GM21825 (cell line): Measurements from ENCODE around the gene SPATS2.
A peak's percentile ranks its signal among the peaks of the same experiment; 100 is the strongest.
"Not testable (repeated sequence)": the region's sequence is repeated elsewhere in the genome, so short reads cannot be mapped to it uniquely, and the experiment has no call there.

Source experiments
- ATAC-seq: cut with Tn5 transposase; IDR thresholded peaks from one replicate; pipeline ENCODE4 v1.9.1; 2021; ENCODE audit warnings: mild to moderate bottlenecking, moderate library complexity; ENCODE audit not compliant: unreplicated experiment

SPATS2 gene

DNA sequence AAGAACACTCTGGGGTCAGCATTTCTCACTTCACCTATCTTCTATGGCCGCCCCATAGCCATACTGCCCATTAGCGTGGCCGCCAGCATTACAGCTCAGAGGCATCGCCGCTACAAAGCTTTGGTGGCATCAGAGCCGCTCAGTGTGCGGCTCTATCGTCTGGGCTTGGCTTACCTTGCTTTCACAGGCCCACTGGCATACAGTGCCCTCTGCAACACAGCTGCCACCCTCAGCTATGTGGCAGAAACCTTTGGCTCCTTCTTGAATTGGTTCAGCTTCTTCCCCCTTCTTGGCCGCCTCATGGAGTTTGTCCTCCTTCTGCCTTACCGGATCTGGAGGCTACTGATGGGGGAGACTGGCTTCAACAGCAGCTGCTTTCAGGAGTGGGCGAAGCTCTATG lies 18.0 kb upstream of the SPATS2 start:
- no peak for ATAC-seq

DNA sequence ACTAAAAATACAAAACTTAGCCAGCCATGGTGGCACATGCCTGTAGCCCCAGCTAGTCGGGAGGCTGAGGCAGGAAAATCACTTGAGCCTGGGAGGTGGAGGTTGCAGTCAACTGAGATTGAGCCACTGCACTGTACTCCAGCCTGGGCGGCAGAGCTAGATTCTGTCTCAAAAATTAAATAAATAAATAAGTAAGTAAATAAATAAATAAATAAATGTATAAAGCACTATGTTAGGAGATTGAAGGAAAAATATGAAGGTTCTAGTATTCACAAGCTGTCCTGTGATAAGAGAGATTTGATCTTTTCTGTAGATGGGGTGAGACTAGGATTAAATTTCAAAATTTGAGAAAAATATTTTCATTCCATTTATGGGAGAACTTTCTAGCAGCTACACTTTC lies 14.9 kb upstream of the SPATS2 start:
- no peak for ATAC-seq

DNA sequence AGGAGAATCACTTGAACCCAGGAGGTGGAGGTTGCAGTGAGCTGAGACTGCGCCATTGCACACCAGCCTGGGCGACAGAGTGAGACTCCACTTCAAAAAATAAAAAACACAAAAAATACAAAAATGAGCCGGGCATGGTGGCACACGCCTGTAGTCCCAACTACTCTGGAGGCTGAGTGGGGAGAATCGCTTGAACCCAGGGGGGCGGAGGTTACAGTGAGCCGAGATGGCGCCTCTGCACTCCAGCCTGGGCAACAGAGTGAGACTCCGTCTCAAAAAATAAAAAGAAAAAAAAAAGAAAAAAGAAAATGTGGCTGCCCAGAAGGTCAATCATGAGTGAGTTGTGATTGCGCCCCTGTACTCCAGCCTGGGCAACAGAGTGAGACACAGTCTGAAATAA lies 11.3 kb upstream of the SPATS2 start:
- ATAC-seq = no peak

- ATAC-seq = no peak
These were observed 10.1 kb upstream of the SPATS2 start for GRCh38 chr12:49357103-49357678.

- ATAC-seq = no peak
These were observed 8.7 kb upstream of the SPATS2 start for GRCh38 chr12:49358483-49359141.

DNA sequence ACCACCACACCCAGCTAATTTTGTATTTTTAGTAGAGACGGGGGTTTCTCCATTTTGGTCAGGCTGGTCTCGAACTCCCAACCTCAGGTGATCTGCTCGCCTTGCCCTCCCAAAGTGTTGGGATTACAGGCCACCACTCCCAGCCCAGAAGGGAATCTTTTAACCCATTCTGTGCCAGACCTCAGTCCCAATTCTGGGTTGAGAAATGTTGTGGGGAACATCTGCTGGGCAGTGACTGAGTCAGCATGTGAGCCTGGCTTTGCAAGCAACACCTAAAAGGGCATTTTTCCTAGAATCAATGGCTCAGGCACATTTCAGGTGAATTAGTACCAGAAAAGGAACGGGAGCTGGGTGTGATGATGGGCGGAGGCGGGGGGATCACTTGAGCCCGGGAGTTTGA lies 7.6 kb upstream of the SPATS2 start:
- ATAC-seq = no peak

GRCh38 chr12:49362077-49362476 lies 5.2 kb upstream of the SPATS2 start:
- no peak for ATAC-seq

- ATAC-seq = no peak
These were observed 2.3 kb upstream of the SPATS2 start for GRCh38 chr12:49364989-49365388.

- no peak for ATAC-seq
These were observed 1.7 kb upstream of the SPATS2 start for GRCh38 chr12:49365542-49365941.

- ATAC-seq = peak; percentile 1
These were observed 1.1 kb upstream of the SPATS2 start for GRCh38 chr12:49366096-49366651.

GRCh38 chr12:49366652-49367380 lies 446 bp upstream of the SPATS2 start:
- peak; percentile 56 for ATAC-seq

DNA sequence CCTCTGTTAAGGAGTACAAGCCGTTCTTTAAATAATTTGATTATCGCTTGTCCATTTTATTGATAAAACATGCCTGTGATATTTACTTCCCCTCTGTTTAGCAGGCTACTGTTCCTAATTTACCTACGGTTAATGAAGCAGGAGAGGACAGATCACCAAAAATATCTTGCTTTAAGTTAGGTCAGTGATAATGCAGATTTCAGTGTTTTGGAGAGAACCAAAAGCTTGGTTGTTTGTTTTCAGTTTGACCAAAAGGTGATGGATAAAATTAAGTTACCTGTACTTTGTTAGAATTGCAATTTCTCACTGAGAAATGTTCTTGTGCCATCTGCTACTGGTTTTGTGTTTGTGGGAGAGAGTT lies 958 bp downstream of the SPATS2 start:
- no peak for ATAC-seq

GRCh38 chr12:49369411-49370145 lies 2.3 kb downstream of the SPATS2 start:
- ATAC-seq = peak; percentile 43

GRCh38 chr12:49370539-49370938 lies 3.3 kb downstream of the SPATS2 start:
- no peak for ATAC-seq

DNA sequence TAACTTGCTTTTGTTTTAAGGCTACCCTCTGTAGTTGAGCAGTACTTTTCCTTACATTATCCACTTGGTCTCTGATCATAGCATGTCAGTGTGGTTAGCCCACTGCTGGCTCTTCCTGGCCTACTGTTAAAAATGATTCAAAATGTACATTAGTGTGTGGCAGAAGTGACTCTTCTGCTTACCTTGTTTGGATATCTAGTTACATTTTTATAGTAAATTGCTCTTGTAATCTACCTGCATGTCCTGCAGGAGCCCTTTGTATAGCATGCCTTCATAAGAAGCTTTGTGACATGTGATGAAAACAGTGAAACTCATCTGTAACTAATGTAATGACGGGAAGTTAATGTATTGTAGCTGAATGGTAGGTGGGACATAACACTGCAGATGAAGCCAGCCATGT lies 8.1 kb downstream of the SPATS2 start:
- ATAC-seq = no peak

DNA sequence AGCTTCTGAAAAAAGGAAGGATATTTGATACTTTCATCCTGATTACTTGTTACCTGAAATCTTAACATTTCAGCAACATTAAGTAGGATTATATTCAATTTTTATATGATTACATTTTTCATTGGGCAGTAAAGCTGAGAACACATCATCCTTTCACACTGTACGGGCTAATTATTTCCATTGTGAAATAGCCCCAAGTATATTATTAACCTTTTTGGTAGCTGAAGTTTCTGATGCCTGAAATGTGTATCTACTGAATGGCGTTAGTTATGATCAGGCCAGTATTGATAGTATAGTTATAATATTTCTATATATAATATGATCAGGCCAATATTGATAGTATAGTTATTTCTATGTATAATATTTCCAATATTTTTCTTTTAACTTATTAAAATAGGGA lies 10.1 kb downstream of the SPATS2 start:
- ATAC-seq = no peak

DNA sequence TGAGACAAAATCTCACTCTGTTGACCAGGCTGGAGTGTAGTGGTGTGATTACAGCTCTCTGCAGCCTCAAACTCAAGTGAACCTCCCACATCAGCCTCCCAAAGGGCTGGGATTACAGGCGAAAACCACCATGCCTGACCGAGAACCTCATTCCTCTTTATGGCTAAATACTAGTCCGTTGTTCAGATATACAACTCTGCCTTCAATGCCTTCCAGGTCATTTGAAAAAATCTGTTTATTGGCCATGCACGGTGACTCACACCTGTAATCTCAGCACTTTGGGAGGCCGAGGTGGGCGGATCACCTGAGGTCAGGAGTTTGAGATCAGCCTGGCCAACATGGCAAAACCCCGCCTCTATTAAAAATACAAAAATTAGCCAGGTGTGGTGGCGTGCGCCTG lies 12.9 kb downstream of the SPATS2 start:
- not testable (repeated sequence) for ATAC-seq

- ATAC-seq = no peak
These were observed 21.6 kb downstream of the SPATS2 start for GRCh38 chr12:49388682-49389386.

DNA sequence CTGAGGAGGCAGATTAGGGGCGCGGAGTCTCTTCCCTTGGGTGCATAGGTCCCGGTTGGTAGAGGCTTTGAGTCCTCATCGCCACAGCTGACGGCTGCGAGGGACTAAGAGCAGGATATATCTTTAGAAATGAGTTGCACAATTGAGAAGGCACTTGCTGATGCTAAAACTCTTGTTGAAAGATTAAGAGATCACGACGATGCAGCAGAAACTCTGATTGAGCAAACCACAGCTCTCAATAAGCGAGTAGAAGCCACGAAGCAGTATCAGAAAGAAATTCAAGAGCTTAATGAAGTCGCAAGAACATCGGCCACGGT lies 22.1 kb downstream of the SPATS2 start:
- ATAC-seq = no peak

DNA sequence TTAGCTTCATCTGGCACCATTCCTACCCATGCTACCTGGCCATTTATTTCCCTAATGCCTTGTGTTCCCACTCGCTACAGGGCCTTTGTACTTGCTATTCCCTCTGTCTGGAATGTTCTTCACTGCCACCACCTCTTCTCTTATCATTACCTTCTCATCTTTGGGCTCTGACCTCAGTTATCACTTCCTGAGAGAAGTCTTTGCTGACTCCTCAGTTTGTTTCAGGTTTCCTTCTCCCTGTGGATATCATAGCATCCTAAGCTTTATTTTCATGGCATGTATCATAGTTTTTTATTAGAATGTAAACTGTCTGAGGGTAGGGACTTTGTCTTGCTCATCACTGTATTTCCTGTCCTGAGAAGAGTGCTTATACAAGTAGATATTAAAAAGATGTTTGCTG lies 29.7 kb downstream of the SPATS2 start:
- ATAC-seq = no peak

DNA sequence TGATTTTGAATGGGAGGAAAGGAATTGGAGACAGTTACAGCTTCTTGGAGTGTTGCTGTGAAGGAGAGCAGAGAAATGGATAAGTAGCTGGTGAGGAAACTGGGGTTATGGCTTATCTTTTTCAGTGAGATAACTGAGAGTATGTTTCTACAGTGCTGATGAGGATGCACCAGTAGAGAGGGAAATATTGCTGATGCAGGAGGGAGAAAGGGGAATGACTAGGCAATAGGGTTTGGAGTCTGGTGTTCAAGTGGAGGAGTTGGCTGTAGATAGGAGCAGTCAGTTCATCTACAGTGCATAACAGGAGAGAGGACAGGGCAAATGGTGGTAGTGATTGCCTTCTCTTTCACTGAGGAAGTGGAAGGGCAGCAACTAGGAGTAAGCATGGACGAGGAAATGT lies 33.0 kb downstream of the SPATS2 start:
- no peak for ATAC-seq
